Mucosa of rectum (tissue), 2 donors: ENCODE measurements around the gene CYB5A.
"Not testable (repeated sequence)": the region's sequence is repeated elsewhere in the genome, so short reads cannot be mapped to it uniquely, and the experiment has no call there.

Experiments used
- H3K27ac ChIP-seq, 2 donors: one replicate each; pipeline ENCODE4 v1.7.0; 2013; ENCODE audit warnings: inconsistent platforms in 2 of 2, low read depth in 2 of 2, low read length in 2 of 2
- H3K27me3 ChIP-seq, 2 donors: one replicate each; pipeline ENCODE4 v1.7.0; 2013; ENCODE audit warnings: low read length in 2 of 2; ENCODE audit not compliant: control insufficient read depth in 2 of 2, insufficient read depth in 2 of 2
- H3K36me3 ChIP-seq, 2 donors: one replicate each; pipeline ENCODE4 v1.7.0; 2013; ENCODE audit warnings: low read length in 2 of 2; ENCODE audit not compliant: control insufficient read depth in 2 of 2, insufficient read depth in 2 of 2
- H3K4me1 ChIP-seq, 2 donors: one replicate each; pipeline ENCODE4 v1.7.0; 2013; ENCODE audit warnings: low read length in 2 of 2, mild to moderate bottlenecking in 1 of 2; ENCODE audit not compliant: control insufficient read depth in 2 of 2, insufficient read depth in 2 of 2
- H3K4me3 ChIP-seq, 2 donors: one replicate each; pipeline ENCODE4 v1.7.0; 2013; ENCODE audit warnings: low read length in 2 of 2
- H3K9ac ChIP-seq, 2 donors: one replicate each; pipeline ENCODE4 v1.7.0; 2013; ENCODE audit warnings: low read length in 2 of 2, low read depth in 1 of 2, mild to moderate bottlenecking in 1 of 2
- H3K9me3 ChIP-seq, 2 donors: one replicate each; pipeline ENCODE4 v1.7.0; 2013; ENCODE audit warnings: low read length in 2 of 2; ENCODE audit not compliant: control insufficient read depth in 2 of 2
- donor health status: healthy.
- donor health status: Normal muscosa, but diverticular disease.

The CYB5A gene

DNA sequence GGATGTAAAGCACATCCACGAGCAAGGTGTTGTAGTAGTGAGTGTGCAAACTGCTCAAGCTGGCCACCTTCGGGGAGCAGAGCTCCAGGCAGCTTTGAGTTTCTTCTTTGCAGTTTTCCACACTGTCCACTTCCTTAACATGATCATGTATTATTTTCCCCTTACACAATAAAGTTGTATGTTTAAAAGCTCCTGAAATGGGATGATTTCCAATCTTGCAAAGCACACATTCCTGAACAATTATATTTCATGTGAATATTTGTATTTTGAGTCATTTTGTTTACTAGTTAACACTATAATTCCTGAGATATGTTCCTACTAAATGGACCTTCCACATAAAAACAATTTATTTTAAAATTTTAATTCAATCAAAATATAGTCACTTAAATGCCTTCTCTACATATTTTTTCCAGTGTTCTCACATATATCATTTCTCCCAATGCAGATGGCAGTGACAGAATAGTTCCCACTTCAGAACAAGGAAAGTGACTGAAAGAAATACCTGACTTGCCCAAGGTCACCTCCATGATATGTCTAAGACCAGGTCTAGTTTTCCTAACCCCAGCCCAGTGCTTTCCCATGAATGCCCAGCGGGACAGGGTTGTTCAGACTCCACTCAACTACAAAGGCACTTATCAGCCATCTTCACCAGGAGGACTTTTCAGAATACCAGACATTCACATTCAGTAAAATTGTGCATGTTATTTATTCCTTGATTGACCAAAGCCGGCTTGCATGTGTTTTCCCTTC is 5.5 kb downstream of the CYB5A start:
- H3K9me3 ChIP-seq = no peaks in the 10 kb centered on the region
- H3K27ac ChIP-seq = no peak overlapping the region
- H3K4me1 ChIP-seq = peaks cover 24 to 33% of the 10 kb centered on the region in 2 donors
- no peak overlapping the region for H3K9ac ChIP-seq
- H3K4me3 ChIP-seq = no peak overlapping the region
- H3K36me3 ChIP-seq = no peaks in the 10 kb centered on the region
- no peaks in the 10 kb centered on the region for H3K27me3 ChIP-seq

DNA sequence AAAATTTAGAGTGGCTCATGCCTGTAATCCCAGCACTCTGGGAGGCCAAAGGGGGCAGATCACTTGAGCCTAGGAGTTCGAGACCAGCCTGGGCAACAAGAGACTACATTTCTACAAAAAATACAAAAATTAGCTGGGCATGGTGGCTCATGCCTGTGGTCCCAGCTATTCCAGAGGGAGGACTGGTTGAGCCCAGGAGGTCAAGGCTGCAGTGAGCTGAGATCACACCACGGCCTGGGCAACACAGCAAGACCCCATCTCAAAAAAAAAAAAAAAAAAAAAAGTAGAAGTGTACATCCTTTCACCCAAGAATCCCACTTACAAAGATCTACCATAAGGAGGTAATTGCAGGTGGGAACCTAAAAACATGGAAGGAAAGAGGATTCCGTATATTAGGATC is 6.2 kb downstream of the CYB5A start:
- not testable (repeated sequence) for H3K4me3 ChIP-seq, H3K9ac ChIP-seq, H3K9me3 ChIP-seq, H3K27me3 ChIP-seq, H3K27ac ChIP-seq, H3K36me3 ChIP-seq
- peaks cover 20 to 28% of the 10 kb centered on the region in 2 donors for H3K4me1 ChIP-seq

DNA sequence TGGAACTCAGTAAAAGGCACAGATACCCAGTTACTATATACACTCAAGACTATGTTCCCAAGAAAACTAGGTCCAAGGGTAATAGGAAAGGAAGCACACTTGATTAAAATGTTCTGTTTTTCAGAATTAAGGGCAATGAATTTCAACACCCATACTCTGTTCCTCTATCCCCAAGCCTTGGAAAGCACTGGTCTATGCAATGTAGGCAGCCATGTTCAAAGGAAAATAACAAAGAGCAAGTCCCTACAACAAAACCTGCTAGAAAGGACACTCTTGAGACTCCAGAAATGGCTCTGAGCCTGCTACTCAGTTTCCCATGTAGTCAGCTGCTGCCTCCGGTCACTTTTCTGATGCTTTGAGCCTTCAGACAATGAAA is 6.8 kb downstream of the CYB5A start:
- no peak overlapping the region for H3K9ac ChIP-seq
- H3K9me3 ChIP-seq = no peaks in the 10 kb centered on the region
- no peaks in the 10 kb centered on the region for H3K27me3 ChIP-seq
- H3K4me3 ChIP-seq = no peak overlapping the region
- peak overlapping the region in 1 of 2 donors; percentile 20 for H3K27ac ChIP-seq
- H3K36me3 ChIP-seq = no peaks in the 10 kb centered on the region
- peaks cover 18 to 27% of the 10 kb centered on the region in 2 donors for H3K4me1 ChIP-seq

DNA sequence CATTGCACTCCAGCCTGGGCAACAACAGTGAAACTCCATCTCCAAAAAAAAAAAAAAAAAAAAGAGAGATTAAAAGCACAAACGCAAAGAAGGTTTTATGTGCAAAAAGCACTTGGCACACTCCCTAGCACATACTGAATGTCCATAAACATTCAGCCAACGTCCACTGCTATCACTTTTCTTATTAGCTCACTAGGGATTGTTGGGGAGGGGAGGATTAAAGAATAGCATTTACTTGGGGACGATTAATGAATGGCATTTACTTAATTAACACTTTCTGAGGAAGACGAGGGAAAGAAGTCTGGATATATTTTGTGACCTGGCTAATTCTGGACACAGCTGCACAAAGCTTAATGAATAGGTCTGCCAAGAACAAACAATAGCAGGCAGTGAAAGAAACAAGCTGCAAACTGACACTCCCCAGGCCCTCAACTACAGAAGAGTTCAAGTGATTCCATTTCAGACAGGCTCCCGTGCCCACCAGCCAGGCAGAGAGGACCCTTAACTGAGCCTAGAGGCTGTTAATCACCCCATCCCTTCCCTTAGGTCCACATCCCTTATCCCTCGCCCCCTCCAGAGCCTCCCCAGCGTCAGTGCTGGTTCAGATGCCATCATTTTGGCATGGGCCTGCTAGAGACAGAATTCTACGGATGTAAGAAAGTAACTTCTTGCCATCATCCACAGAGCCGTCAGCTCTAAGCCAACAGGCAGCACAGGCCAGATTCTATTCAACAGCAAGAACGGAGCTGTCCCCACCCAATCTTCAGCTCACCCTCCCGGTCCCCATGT is 7.4 kb downstream of the CYB5A start:
- Histone ChIP-seq H3K27ac (peak overlapping the region; percentile 20 to 24), H3K9ac (no peak overlapping the region), H3K4me1 (peaks cover 18 to 27% of the 10 kb centered on the region in 2 donors), H3K9me3 (no peaks in the 10 kb centered on the region), H3K4me3 (no peak overlapping the region), H3K36me3 (no peaks in the 10 kb centered on the region), H3K27me3 (no peaks in the 10 kb centered on the region)

GRCh38 chr18:74283646-74284045 is 8.1 kb downstream of the CYB5A start:
- Histone ChIP-seq H3K4me1 (peaks cover 18 to 27% of the 10 kb centered on the region in 2 donors), H3K27me3 (no peaks in the 10 kb centered on the region), H3K9me3 (no peaks in the 10 kb centered on the region), H3K9ac (no peak overlapping the region), H3K27ac (no peak overlapping the region), H3K36me3 (no peaks in the 10 kb centered on the region), H3K4me3 (no peak overlapping the region)

GRCh38 chr18:74282755-74283554 is 8.8 kb downstream of the CYB5A start:
- Histone ChIP-seq H3K27me3 (no peaks in the 10 kb centered on the region), H3K9me3 (no peaks in the 10 kb centered on the region), H3K4me1 (peaks cover 18 to 27% of the 10 kb centered on the region in 2 donors), H3K4me3 (no peak overlapping the region), H3K27ac (no peak overlapping the region), H3K9ac (no peak overlapping the region), H3K36me3 (no peaks in the 10 kb centered on the region)

- no peaks in the 10 kb centered on the region for H3K36me3 ChIP-seq
- H3K9ac ChIP-seq = no peak overlapping the region
- peaks cover 18 to 27% of the 10 kb centered on the region in 2 donors for H3K4me1 ChIP-seq
- H3K27ac ChIP-seq = peak overlapping the region in 1 of 2 donors; percentile 44
- no peaks in the 10 kb centered on the region for H3K27me3 ChIP-seq
- H3K9me3 ChIP-seq = no peaks in the 10 kb centered on the region
- no peak overlapping the region for H3K4me3 ChIP-seq
Measured at GRCh38 chr18:74281980-74282754, 9.6 kb downstream of the CYB5A start.

DNA sequence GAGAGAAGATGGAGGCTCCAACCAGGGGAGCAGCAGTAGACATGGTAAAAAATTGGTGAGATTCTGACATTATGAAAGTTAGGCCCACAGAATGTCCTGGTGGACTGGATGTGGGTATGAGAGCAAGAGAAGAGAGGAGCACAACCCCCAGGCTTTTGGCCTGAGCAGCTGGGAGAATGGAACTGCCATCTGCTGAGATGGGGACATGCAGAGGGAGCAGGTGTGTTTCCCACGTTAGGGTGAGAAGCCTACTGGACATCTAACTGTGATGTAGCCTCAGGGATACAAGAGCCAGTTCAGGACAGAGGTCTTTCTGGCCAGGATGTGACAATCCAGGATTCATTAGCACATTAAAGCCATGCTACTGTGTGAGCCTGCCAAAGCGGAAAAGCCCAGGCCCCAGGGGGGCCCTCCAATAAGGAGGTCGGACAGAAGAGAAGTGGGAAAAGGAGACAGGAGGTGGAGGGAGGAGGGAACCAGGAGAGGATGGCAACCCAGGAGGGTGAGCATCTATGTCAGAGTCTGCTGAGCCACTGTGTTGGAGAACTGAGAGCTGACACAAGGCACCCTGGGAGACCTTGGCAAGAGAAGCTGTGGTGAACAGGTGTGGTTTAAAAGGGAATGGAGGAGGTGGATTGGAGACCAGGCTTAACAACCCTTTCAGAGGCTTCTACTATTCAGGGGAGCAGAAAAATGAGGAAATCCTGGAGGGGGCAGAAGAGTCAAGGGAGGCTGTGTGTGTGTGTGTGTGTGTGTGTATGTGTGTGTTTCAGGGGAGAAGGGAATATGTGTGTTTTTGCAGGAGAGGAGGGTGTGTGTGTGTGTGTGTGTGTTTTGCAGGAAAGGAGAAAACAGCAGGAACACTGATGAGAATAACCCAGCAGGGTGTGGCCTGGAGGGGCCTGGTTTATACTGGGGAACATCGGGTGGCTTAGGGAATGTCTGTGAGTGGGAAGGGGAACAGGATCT is 10.5 kb downstream of the CYB5A start:
- H3K9ac ChIP-seq = no peak overlapping the region
- peaks cover 18 to 27% of the 10 kb centered on the region in 2 donors for H3K4me1 ChIP-seq
- H3K9me3 ChIP-seq = no peaks in the 10 kb centered on the region

GRCh38 chr18:74278983-74279382 is 12.8 kb downstream of the CYB5A start:
- Histone ChIP-seq H3K9me3 (no peaks in the 10 kb centered on the region), H3K27me3 (no peaks in the 10 kb centered on the region), H3K36me3 (no peaks in the 10 kb centered on the region), H3K4me1 (peaks cover 14 to 21% of the 10 kb centered on the region in 2 donors), H3K27ac (no peak overlapping the region), H3K9ac (no peak overlapping the region), H3K4me3 (no peak overlapping the region)

More for the DNA sequence above, 10.5 kb downstream of the CYB5A start:
- no peak overlapping the region for H3K4me3 ChIP-seq
- H3K27ac ChIP-seq = no peak overlapping the region
- no peaks in the 10 kb centered on the region for H3K36me3 ChIP-seq
- H3K27me3 ChIP-seq = no peaks in the 10 kb centered on the region
